Neural cell (in vitro differentiated cells): ENCODE measurements around the gene INPP5A. TPM values are rescaled to one million over a fixed set of nuclear protein-coding genes. Genes with fewer than 3 reads are reported as not detected.

Source experiments
- H2AFZ ChIP-seq: fragments of 200-600, 300-800 bp; sonication (generic), shearing (Covaris generic); 2 replicates; pipeline ENCODE4 v1.6.0; 2014; ENCODE audit warnings: low read depth, mild to moderate bottlenecking, antibody characterized with exemption, low read length, moderate library complexity
- H3F3A ChIP-seq: fragments of 200-600 bp; shearing (Covaris generic); 2 replicates; pipeline ENCODE4 v1.6.1; 2016; ENCODE audit warnings: mild to moderate bottlenecking, moderate library complexity, mixed read lengths, antibody characterized with exemption, low read length; ENCODE audit not compliant: insufficient read depth, poor library complexity, severe bottlenecking
- H3K27ac ChIP-seq: fragments of 200-600, 300-800 bp; sonication (generic), shearing (Covaris generic); 2 replicates; pipeline ENCODE4 v1.5.1; 2014; ENCODE audit warnings: mild to moderate bottlenecking, low read length, moderate library complexity
- H3K27me3 ChIP-seq: fragments of 300-800, 200-600 bp; sonication (generic), shearing (Covaris generic); 2 replicates; pipeline ENCODE4 v1.6.0; 2014; ENCODE audit warnings: mild to moderate bottlenecking, low read depth, low read length, moderate library complexity; ENCODE audit not compliant: insufficient read depth
- H3K36me3 ChIP-seq: fragments of 300-800, 200-600 bp; sonication (generic), shearing (Covaris generic); 2 replicates; pipeline ENCODE4 v1.5.1; 2014; ENCODE audit warnings: mild to moderate bottlenecking, antibody characterized with exemption, low read length, moderate library complexity; ENCODE audit not compliant: insufficient read depth
- H3K4me2 ChIP-seq: fragments of 300-800, 200-600 bp; sonication (generic), shearing (Covaris generic); 2 replicates; pipeline ENCODE4 v1.6.0; 2014; ENCODE audit warnings: mild to moderate bottlenecking, low read length
- H3K4me3 ChIP-seq: fragments of 300-800, 200-600 bp; sonication (generic), shearing (Covaris generic); 2 replicates; pipeline ENCODE4 v1.5.1; 2014; ENCODE audit warnings: mild to moderate bottlenecking, low read length, moderate library complexity
- H3K79me2 ChIP-seq: fragments of 200-600 bp; shearing (Covaris generic); replicated peaks from 2 replicates; pipeline ENCODE4 v1.6.0; 2014; ENCODE audit warnings: mild to moderate bottlenecking, low read length, moderate library complexity; ENCODE audit not compliant: insufficient read depth
- H3K9ac ChIP-seq: fragments of 300-800, 200-600 bp; sonication (generic), shearing (Covaris generic); 2 replicates; pipeline ENCODE4 v1.6.1; 2016; ENCODE audit warnings: mild to moderate bottlenecking, low read length, mixed read lengths
- H3K9me2 ChIP-seq: fragments of 200-600 bp; shearing (Covaris generic); 2 replicates; pipeline ENCODE4 v1.6.1; 2016; ENCODE audit warnings: mild to moderate bottlenecking, low read length, mixed read lengths; ENCODE audit not compliant: insufficient read depth
- H3K9me3 ChIP-seq: fragments of 200-600, 300-800 bp; sonication (generic), shearing (Covaris generic); 2 replicates; pipeline ENCODE4 v1.6.1; 2016; ENCODE audit warnings: mild to moderate bottlenecking, mixed run types, low read length, moderate library complexity, mixed read lengths
- H4K20me1 ChIP-seq: fragments of 200-600 bp; shearing (Covaris generic); 2 replicates; pipeline ENCODE4 v1.6.1; 2016; ENCODE audit warnings: mild to moderate bottlenecking, mixed run types; ENCODE audit not compliant: insufficient read depth
- CTCF ChIP-seq: fragments of 450-650 bp; IDR thresholded peaks from 2 replicates; pipeline ENCODE4 v1.5.1; 2014; ENCODE audit warnings: antibody characterized with exemption, mild to moderate bottlenecking, moderate library complexity; ENCODE audit not compliant: poor library complexity, severe bottlenecking
- EP300 ChIP-seq: fragments of 450-650 bp; conservative IDR thresholded peaks from 2 replicates; pipeline ENCODE4 v1.6.1; 2014; ENCODE audit warnings: antibody characterized with exemption, mild to moderate bottlenecking, moderate library complexity; ENCODE audit not compliant: poor library complexity, severe bottlenecking
- EZH2 ChIP-seq: fragments of 200-600, 300-800 bp; shearing (Covaris generic), sonication (generic); IDR thresholded peaks from 2 replicates; pipeline ENCODE4 v1.6.1; 2014; ENCODE audit warnings: antibody characterized with exemption, low read length, borderline replicate concordance, mild to moderate bottlenecking; ENCODE audit not compliant: insufficient read depth, poor library complexity, severe bottlenecking
- MXI1 ChIP-seq: fragments of 450-650 bp; conservative IDR thresholded peaks from 2 replicates; pipeline ENCODE4 v1.6.1; 2014; ENCODE audit warnings: antibody characterized with exemption, mild to moderate bottlenecking; ENCODE audit not compliant: poor library complexity, severe bottlenecking
- POLR2AphosphoS5 ChIP-seq: IDR thresholded peaks from 2 replicates; pipeline ENCODE4 v1.6.1; 2012
- RAD21 ChIP-seq: fragments of 450-650 bp; conservative IDR thresholded peaks from 2 replicates; pipeline ENCODE4 v1.6.1; 2014; ENCODE audit warnings: antibody characterized with exemption, mild to moderate bottlenecking, moderate library complexity
- REST ChIP-seq: IDR thresholded peaks from 2 replicates; pipeline ENCODE4 v1.6.1; 2012; ENCODE audit warnings: borderline replicate concordance
- SMC3 ChIP-seq: fragments of 450-650 bp; conservative IDR thresholded peaks from 2 replicates; pipeline ENCODE4 v1.6.1; 2014; ENCODE audit warnings: antibody characterized with exemption, mild to moderate bottlenecking, moderate library complexity; ENCODE audit not compliant: poor library complexity
- TAF1 ChIP-seq: IDR thresholded peaks from 2 replicates; pipeline ENCODE4 v1.6.1; 2012; ENCODE audit warnings: low read depth
- polyA plus RNA-seq: library from polyadenylated mRNA; depleted of rRNA; stranded (reverse); fragments of >200 nt; gene quantifications from 2 replicates; pipeline ENCODE4 v1.2.3, GENCODE V29; 2014

The INPP5A gene
- polyA plus RNA-seq, 1 donor from 2014 or later = 48.8 TPM

- Histone ChIP-seq H4K20me1 (no peaks in the 10 kb centered on the region), H3K79me2 (no peaks in the 10 kb centered on the region), H3F3A (no peaks in the 10 kb centered on the region), H3K27me3 (no peaks in the 10 kb centered on the region), H3K36me3 (no peaks in the 10 kb centered on the region), H3K4me3 (no peak overlapping the region), H3K9me2 (no peaks in the 10 kb centered on the region), H3K9me3 (no peaks in the 10 kb centered on the region), H3K27ac (no peak overlapping the region), H2AFZ (no peak overlapping the region), H3K4me2 (no peak overlapping the region), H3K9ac (no peak overlapping the region)
- no peak for TF ChIP-seq TAF1
- no peak for TF ChIP-seq MXI1
- TF ChIP-seq EP300 = no peak
- no peak for TF ChIP-seq RAD21
- no peak for TF ChIP-seq POLR2AphosphoS5
- no peak for TF ChIP-seq REST
- TF ChIP-seq SMC3 = no peak
- TF ChIP-seq EZH2 = no peak
- no peak for TF ChIP-seq CTCF
These were observed 38.8 kb upstream of the INPP5A start for GRCh38 chr10:132498562-132499366.

- H3K79me2 ChIP-seq = no peaks in the 10 kb centered on the region
- no peaks in the 10 kb centered on the region for H3K9me3 ChIP-seq
- no peaks in the 10 kb centered on the region for H3K9me2 ChIP-seq
- no peaks in the 10 kb centered on the region for H3K27me3 ChIP-seq
- no peak overlapping the region for H2AFZ ChIP-seq
- H3K4me2 ChIP-seq = no peak overlapping the region
- no peak overlapping the region for H3K27ac ChIP-seq
- H3K36me3 ChIP-seq = no peaks in the 10 kb centered on the region
- TF ChIP-seq TAF1 (no peak), EP300 (no peak), RAD21 (no peak), SMC3 (no peak), MXI1 (no peak), POLR2AphosphoS5 (no peak), CTCF (no peak), REST (no peak), EZH2 (no peak)
- no peaks in the 10 kb centered on the region for H4K20me1 ChIP-seq
- no peaks in the 10 kb centered on the region for H3F3A ChIP-seq
- H3K9ac ChIP-seq = no peak overlapping the region
- H3K4me3 ChIP-seq = no peak overlapping the region
These were observed 38.3 kb upstream of the INPP5A start for GRCh38 chr10:132499367-132499685.
